Occipital lobe (tissue), 2 donors: ENCODE results near the gene MAP2K2. TPM values are rescaled to one million over a fixed set of nuclear protein-coding genes. Genes with fewer than 3 reads are reported as not detected.

Experiments used
- DNase-seq: peaks from one replicate; lab custom pipeline; 2025; lab: John Stamatoyannopoulos, UW
- total RNA-seq: library from RNA; depleted of rRNA; stranded (reverse); fragments of >200 nt; gene quantifications from one replicate; pipeline ENCODE4 v1.2.3, GENCODE V29; 2014

Gene MAP2K2
- total RNA-seq, 1 donor from 2014 or later: 61.3 TPM

- no peak for DNase-seq
These were observed 24.7 kb downstream of the MAP2K2 start for GRCh38 chr19:4099041-4099764.

GRCh38 chr19:4098493-4098892 lies 25.4 kb downstream of the MAP2K2 start:
- no peak for DNase-seq

- no peak for DNase-seq
These were observed 26.4 kb downstream of the MAP2K2 start for GRCh38 chr19:4097501-4097900.

GRCh38 chr19:4096049-4096892 lies 27.7 kb downstream of the MAP2K2 start:
- DNase-seq: no peak

GRCh38 chr19:4095488-4095844 lies 28.5 kb downstream of the MAP2K2 start:
- no peak for DNase-seq

GRCh38 chr19:4094761-4095487 lies 29.0 kb downstream of the MAP2K2 start:
- no peak for DNase-seq

GRCh38 chr19:4094291-4094690 lies 29.6 kb downstream of the MAP2K2 start:
- DNase-seq: no peak

- DNase-seq: no peak
These were observed 30.2 kb downstream of the MAP2K2 start for GRCh38 chr19:4093643-4094175.

- no peak for DNase-seq
These were observed 33.3 kb downstream of the MAP2K2 start for GRCh38 chr19:4090356-4091220.

GRCh38 chr19:4089946-4090345 lies 34.0 kb downstream of the MAP2K2 start:
- no peak for DNase-seq

GRCh38 chr19:4089400-4089908 lies 34.5 kb downstream of the MAP2K2 start:
- no peak for DNase-seq

- no peak for DNase-seq
These were observed 34.9 kb downstream of the MAP2K2 start for GRCh38 chr19:4088975-4089374.

- no peak for DNase-seq
These were observed 35.9 kb downstream of the MAP2K2 start for GRCh38 chr19:4087787-4088679.

GRCh38 chr19:4086411-4086867 lies 37.5 kb downstream of the MAP2K2 start:
- no peak for DNase-seq

GRCh38 chr19:4084547-4084877 lies 39.4 kb downstream of the MAP2K2 start:
- DNase-seq: no peak

- no peak for DNase-seq
These were observed 40.0 kb downstream of the MAP2K2 start for GRCh38 chr19:4083677-4084546.

GRCh38 chr19:4082172-4082571 lies 41.8 kb downstream of the MAP2K2 start:
- DNase-seq: no peak

GRCh38 chr19:4081441-4082129 lies 42.3 kb downstream of the MAP2K2 start:
- DNase-seq: no peak
